Endothelial cell of umbilical vein (primary cell): ENCODE data around the gene PLEKHF1.

Experiments used
- CTCF ChIP-seq, 2 donors: IDR thresholded peaks; 1 replicate in 1 of 2; 2 replicates in 1 of 2; pipeline ENCODE4 v1.5.1; 2011; ENCODE audit warnings: low read length in 2 of 2, mild to moderate bottlenecking in 2 of 2, moderate library complexity in 2 of 2, control low read depth in 1 of 2, inconsistent platforms in 1 of 2, low read depth in 1 of 2; ENCODE audit not compliant: insufficient read depth in 1 of 2; ENCODE audit errors: extremely low read depth in 1 of 2
- EZH2 ChIP-seq: IDR thresholded peaks from 2 replicates; pipeline ENCODE4 v1.6.1; 2012; ENCODE audit warnings: borderline replicate concordance, low read depth, mild to moderate bottlenecking, moderate library complexity, low read length, inconsistent platforms; ENCODE audit not compliant: severe bottlenecking

- no peak for TF ChIP-seq CTCF (IDR thresholded peaks at IDR 0.05; ENCODE audit: extremely low read depth in 1 of 2, insufficient read depth in 1 of 2, low read depth in 1 of 2, low read length in 2 of 2)
- TF ChIP-seq EZH2: no peak
These were observed 42.8 kb upstream of the PLEKHF1 start for GRCh38 chr19:29622166-29623070.
